HG03066 (cell line): Measurements from ENCODE around the gene RELL1.

Source experiments
- ATAC-seq: cut with Tn5 transposase; IDR thresholded peaks from one replicate; pipeline ENCODE4 v1.9.1; 2021; ENCODE audit warnings: low read depth; ENCODE audit not compliant: unreplicated experiment

RELL1 gene

DNA sequence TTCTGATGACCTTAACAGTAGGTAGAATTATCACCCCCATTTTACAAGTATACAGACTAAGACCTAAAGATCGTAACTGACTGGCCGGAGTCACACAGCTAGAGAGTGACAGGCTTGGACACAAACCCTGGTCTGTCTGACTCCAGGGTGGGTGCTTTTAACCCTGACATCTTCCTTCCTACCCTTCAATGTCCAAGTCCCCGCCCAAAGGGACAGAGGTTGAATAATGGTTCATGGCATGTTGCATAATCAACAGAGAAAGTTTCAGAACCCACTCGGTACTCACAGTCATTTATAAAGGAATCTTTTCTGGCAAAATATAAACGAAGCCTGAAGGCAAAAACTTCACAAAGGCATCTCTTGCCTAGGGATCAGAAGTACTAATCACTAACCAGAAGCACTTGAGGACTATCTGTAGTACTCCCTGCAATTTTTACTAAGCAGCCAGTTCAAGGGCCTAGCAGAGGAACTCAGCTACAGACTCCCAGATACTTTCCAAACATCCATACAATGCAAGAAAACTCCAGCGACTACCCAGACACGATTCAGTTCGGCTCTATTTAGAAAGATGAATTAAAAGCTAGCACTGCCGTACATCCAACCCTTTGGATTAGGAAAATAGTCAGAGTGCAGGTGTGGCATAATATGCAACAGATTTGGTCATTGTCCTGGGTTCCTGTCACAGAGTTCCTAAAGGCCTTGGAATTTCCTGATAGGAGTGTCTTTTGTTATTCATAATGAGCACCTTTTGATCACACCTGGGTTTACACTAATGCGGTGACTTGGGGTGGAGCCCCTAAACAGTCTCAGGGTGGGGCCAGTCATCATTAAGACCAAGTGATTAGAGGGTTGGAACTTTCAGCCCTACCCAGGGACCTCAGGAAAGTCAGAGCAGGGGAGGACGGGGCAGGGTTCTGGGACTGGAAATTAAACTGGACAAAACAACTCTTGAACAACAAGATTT is 44.0 kb downstream of the RELL1 start:
- ATAC-seq = no peak

DNA sequence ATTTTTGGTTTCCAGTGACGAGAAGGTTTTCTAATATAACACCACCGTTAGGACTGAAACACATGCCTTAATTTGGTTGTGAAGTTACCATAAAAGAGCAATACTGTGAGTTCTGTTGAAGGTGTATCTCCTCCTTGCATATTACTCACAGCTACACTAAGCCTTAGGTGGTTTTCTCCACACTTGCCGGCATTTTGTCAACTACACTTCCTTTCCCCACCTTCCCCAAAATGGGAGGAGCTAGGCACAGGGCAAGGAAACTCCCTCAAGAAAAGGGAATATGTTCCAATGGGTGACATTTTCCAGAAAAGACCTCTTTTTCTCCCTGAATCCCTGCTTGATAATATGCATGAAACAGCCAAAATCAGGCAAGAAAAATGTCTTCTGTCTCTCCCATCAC is 44.8 kb downstream of the RELL1 start:
- ATAC-seq = no peak

DNA sequence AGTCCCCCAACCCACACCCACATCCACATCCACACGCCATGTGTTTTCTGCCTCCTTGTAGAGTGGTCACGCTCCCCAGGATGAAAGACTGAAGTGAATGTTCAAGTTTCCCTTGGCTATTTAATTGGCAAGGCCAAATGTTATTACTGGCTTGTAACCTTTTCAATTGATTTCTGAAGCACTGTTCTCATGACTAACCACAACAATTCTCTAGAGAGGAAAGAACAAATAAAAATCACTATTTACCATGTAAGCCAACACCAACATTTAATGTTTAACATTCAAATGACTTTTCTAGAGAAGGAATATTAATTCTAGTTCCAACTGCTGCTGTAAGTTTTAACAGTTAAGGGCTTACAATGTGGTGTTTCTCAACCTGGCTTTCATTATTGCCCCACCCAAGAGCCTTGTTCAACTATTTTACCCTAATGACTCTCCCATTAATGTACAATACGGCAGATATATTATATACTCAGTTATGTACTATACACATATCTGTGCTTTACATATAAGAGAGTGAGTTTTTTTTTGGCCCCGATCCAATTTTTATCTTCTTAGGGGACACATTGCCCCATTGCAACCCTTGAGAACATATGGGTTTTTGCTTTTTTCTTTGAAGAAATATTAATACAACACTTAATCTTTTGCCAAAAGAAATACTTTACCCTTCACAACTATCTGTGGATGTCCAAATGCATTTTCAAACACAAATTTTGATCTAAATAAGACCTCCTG is 46.5 kb downstream of the RELL1 start:
- no peak for ATAC-seq

DNA sequence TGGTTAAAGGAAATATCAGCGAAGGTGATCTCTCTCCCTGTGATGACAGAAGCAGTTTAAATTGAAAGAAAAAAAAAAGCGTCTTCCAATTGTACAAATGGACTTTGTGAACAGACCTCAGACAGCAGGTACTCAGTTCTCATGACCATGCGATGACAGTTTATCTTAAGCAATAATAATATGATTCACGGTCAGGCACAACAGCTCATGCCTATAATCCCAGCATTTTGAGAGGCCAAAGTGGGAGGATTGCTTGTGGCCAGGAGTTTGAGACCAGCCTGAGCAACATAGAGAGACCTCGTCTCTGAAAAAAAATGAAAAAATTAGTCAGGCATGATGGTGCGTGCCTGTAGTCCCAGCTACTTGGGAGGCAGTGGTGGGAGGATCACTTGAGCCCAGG is 51.0 kb downstream of the RELL1 start:
- no peak for ATAC-seq

DNA sequence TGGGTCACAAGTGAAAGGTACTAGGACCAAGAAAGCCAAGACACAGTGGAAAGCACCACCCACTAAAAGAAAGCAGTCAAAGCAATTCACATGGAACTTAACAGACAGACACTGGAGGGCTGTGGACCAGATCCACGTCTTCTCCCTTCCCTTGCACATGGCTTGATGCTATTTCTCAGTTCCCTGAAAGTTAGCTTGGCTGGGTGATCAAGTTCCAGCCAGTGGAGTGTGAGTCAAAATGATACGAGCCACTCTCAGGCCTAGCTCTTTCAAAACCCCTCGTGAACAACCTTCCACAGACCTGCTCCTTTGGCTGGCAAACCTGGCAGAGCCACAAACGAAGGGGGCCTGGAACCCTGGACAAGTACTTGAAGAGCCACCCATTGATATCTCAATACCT is 52.0 kb downstream of the RELL1 start:
- ATAC-seq = no peak

DNA sequence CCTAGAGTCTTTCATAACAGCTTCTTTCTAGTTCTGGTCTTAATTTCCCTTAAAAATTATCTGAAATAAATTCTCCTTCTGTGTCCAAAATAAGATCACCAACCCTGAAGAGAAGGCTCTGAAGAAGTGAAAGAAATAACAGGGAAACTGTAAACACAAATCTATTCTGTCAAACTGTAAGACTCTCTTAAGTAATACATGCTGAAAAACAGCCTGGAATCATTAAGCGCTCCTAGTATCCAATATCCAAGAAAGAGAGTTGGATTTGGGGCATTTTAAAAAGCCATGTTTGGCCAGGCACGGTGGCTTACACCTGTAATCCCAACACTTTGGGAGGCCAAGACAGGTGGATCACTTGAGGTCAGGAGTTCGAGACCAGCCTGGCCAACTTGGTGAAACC is 53.3 kb downstream of the RELL1 start:
- no peak for ATAC-seq

DNA sequence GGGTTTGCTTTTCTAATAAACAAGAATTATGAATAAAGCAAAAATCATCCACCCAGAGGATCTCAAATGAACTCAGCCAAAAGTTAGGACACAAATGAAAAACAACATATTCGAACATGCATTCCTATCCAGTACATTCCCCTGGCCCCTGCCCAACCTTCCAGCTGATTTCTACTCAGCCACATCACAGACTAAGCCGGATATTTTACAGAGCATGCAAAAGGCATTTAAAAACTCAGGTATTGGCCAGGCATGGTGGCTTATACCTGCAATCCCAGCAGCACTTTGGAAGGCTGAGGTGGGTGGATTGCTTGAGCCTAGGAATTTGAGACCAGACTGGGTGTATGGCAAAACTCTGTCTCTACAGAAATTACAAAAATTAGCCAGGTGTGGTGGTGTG is 54.6 kb downstream of the RELL1 start:
- ATAC-seq = no peak

DNA sequence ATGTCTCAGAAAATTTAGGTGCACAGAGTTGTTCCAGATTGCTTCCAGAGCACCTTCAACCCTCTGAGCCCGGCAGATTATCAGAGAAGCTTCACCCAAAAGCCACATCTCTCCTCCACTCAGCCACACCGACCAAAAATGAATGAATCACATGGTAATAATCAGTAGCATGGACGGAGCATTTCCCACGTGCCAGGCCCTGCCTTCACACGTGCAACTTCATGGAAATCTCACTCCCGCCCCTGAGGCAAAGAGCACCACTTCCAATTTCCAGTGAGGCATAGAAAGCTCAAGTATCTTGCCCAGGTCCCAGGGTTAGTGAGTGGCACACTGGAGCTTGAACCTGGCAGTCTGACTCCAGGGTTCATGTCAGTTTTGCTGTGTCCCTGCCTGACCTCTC is 56.5 kb downstream of the RELL1 start:
- no peak for ATAC-seq

DNA sequence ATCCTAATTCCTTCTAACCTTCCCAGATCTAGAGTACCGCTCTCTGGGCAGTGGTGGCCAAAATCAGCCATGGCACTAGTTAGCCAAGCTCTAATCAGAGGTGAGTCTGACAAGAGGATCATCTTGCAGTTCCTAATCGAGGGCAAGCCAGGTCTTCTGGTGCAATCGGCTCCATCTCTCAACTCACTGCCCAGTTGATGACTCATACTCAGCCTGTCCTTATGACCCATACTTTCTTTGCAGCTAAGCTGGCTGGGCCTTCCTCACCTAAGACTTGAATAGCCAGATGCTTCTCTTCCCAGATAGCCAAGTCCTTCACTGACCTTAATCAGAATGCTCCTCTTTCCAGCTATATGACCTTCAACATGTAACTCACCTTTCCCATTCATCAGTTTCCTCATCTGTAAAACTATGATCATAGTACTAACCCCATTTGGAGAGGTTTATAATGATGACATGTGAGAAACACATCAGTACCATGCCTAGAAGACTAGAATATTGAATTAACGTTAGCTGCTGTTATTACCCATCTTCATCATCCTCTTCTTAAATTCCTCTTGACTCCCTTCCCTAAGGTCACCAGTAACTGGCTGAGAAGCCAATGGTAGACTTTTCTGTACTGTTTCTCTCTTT is 57.1 kb downstream of the RELL1 start:
- no peak for ATAC-seq

DNA sequence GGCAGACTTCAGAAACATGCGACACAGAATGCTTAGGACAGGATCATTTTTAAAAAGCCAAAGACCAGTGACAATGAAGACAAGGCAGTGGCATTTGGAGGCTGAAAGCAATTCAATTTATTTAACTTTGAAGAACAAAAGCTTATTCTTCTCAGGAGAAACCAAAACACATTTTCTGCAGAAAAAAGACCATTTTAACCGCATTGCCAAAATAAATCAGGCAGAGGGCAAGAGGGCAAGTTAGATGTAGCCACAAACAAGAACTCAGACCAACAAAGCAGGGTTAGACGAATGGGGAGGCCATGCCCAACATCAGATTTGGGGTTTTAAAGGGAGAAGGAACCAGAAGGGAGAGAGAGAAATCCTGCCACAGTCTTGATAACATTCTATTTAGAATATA is 58.9 kb downstream of the RELL1 start:
- ATAC-seq = no peak

DNA sequence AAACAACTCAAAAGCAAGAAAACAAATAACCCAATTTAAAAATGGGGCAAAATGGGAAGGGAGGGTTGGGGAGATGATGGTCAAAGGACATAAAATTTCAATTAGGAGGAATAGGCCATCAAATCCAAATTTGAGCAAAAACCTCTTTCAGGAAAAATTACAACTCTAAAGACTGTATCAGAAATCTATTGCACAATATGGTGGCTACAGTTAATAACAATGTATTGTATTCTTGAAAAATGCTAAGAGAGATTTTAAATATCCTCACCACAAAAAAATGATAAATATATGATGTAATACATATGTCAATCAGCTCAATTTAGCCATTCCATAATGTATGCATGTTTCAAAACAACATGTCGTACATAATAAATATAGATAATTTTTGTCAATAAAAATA is 60.7 kb downstream of the RELL1 start:
- ATAC-seq = no peak

DNA sequence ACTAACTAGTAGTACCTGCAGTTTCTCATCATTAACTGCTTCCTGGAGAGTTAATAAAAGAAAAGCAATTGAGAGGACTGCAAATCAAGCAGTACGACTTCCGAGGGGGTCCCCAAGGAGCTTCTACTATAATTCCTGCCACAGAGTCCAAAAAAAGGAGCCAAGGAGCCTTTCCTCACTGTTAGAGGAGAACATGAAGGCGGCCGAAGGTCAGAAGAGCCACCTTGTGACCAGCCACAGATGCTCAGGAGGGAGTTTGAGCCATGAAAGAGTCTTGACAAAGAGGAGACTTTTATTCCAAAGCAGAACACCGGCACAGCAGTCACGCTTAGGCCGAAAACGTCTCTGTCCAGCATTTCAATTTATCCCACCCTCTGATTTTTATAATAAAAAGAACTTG is 62.2 kb downstream of the RELL1 start:
- no peak for ATAC-seq

DNA sequence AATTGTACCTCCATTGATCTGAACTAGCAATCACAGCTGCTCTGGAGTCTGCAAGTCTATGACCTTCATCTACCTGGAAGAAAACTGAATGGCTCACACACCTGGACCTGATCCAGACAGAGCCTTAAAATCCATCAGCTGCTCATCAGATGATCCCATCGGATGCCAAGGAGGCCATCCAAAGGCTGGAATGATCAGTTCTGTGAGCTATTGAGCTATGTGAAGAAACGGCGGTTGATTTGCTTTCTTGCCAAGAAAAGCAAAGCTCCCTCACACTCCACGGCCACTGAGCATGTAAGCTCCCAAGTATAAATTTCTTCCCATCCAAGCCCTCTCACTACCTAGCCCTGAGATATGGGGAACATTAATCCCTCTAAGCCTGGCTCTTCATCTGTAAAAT is 63.1 kb downstream of the RELL1 start:
- ATAC-seq = no peak

DNA sequence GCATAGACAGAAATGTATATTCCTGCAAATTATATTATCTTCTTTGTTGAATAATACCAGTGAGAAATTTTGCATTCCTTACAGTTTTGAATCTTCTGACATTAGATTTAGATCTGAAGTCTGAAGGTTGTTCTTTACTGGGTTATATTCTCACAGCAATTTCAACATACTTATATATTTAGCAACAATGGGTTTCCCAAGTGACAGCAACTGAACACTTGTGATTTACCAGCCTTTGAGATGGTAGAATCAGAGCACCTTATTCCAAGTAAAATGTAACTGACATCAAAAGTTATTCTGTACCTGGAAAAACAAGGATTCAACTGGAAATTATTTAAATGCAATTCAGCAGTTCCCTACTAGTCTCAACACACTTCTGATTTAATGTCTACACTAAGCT is 66.0 kb downstream of the RELL1 start:
- ATAC-seq = no peak

DNA sequence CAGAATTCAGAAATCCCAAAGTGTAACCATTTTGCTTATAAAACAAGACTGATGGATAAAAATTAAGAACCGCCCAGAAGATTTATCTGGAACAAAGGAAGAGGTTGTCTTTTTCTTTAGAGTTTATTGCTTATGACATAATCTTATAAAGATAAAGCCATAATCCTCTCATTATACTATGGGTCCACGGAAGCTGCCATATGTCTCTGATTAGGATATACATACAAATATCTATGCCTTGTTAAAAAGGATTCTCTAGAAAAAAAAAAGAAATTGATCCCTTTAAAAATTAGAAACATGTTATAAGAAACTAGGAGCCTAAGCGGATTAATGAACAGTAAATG is 70.5 kb downstream of the RELL1 start:
- ATAC-seq = no peak

DNA sequence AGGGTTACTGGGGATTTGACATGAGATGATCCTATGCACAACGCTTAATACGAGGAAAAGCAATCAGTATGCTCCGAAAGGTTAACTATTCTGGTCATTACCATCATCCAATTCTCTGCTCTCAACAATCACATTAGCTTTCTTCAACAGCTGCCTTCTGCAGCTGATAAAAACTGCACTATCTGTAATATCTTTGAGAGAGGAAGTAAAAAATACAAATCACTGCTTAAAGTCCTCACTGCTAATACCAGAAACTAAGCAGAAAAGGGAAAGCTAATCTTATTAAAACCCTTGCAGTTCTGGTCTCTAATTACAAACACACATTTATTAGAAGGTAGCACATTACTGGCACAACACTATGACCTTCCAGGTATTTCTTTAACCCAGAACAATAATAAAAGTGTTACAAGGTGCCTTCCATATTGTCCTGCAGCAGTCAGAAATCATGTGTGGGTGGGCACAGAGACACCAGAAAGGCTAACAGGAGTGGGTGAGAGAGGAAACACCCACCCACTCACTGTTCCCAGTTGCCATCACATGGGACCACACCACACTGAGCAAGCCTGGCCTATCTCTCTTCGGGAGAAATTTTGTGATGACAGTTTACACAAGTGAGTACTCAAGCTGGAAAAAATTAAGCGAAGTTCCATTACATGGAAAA is 71.0 kb downstream of the RELL1 start:
- no peak for ATAC-seq

DNA sequence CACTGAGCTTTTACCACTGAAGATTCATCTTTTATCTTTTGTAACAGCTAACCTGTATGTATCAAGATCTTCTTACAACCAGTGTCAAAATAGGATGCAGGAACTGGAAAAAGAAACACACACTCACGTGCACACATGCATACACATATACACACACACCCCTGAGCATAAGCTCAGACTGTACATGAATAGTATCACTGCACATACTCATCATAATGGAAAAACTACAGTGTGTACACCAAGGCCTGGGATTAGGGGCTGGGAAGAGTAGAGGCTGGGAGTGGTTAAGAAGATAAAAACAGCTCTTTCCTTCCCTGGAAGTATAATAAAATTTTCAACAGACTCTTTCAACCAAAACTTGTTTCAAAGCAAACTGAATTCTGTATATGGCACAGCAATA is 73.4 kb downstream of the RELL1 start:
- ATAC-seq = no peak

DNA sequence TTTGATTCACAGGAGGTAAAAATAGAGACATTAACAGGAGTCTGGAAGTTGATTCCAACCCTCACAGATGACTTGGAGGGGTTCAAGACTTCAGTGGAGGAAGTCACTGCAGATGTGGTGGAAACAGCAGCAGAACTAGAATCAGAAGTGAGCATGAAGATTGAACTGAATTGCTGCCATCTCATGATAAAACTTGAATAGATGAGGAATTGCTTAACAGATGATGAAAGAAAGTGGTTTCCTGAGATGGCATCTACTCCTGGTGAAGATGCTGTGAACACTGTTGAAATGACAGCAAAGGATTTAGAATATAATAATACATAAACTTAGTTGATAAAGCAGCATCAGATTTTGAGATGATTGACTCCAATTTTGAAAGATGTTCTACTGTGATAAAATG is 76.5 kb downstream of the RELL1 start:
- ATAC-seq = no peak

DNA sequence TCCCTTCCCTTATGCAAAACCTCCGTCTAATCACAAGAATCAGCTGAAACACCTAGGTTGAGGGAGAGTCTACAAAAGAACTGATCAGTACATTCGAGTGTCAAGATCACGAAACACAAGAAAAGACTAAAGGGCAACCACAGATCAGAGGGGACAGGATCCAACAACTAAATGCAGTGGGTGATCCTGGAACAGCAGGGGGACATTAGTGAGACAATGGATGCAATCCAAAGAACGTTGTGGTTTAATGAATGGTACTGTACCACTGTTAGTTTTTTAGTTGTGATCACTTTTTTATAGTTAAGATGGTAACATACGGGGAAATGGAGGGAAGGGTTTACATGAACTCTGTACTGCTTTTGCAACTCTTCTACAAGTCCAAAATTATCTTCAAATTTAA is 79.2 kb downstream of the RELL1 start:
- ATAC-seq = no peak

DNA sequence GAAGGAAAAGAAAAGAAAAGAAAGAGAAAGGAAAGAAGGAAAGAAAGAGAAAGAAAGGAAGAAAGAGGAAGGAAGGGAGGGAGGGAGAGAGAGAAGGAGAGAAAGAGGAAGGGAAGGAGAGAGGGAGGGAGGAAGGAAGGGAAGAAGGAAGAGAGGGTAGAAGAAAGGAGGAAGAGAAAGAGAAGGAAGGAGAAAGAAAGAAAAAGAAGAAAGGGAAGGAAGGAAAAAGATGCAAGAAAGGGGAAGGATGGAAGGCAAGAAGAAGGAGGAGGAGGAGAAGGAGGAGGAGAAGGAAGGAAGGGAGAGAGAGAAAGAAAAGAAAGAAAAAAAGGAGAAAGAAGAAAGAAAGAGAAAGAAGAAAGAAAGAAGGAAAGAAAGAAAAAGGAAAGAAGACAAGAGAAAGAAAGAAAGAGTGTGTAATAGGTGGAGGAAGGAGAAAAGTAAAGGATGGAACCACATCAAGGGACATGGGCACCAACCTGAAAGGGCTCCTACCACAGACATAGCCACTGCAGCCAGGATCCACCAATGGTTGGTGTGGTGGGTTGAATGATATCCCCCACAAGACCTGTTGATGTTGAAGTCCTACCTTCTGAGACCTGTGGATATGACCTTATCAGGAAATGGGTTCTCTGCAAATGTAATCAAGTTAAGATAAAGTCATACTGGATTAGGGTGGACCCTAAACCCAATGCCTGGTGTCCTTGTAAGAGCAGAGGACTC is 80.2 kb downstream of the RELL1 start:
- no peak for ATAC-seq
